Fibroblast of upper back skin (primary cell): ENCODE measurements around the gene PRR15.

Source experiments
- DNase-seq: peaks from one replicate; pipeline ENCODE4 v3.0.0-alpha.2; 2013

Gene PRR15

GRCh38 chr7:29611941-29612544 lies 48.4 kb downstream of the PRR15 start:
- DNase-seq = no peak

- DNase-seq = peak; percentile 65
Measured at GRCh38 chr7:29612596-29612995, 49.0 kb downstream of the PRR15 start.

GRCh38 chr7:29613100-29613499 lies 49.5 kb downstream of the PRR15 start:
- DNase-seq = no peak

DNA sequence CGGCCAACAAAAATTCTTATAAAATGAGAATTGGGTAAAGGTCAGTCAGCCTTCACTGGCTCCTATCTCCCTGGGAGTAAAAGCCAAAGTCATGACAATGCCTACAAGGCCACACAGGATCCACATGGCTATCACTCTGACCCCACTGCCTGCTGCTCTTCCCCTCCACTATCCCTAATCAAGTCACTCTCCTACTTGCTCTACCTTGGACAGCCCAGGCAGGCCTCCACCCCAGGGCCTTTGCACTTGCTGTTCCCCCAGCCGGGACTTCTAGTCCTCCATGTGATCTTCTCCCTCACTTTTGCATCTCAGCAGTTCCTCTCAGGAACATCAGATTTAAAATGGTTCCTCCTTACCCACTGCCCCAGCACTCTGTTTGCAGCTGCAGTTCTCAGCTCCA lies 50.6 kb downstream of the PRR15 start:
- no peak for DNase-seq
